ENCODE measurements around the gene DOK4. TPM values are rescaled to one million over a fixed set of nuclear protein-coding genes. Genes with fewer than 3 reads are reported as not detected.

The DOK4 gene
- total and polyA plus RNA-seq, 2 experiments from 2014 or later = 11.4 to 29.1 TPM

DNA sequence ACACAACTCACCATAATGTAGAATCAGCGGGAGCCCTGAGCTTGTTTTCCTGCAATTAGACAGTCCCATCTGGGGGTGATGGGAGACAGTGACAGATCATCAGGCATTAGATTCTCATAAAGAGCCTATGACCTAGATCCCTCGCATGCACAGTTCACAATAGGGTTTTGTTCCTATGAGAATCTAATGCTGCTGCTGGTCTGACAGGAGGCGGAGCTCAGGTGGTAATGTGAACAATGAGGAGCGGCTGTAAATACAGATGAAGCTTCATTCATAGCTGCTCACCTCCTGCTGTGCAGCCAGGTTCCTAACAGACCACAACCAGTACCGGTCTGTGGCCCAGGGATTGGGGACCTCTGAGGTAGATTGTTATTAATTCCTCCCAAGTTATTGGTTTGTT, 2.9 kb upstream of the DOK4 start:
- no peak overlapping the region for H3K4me3 ChIP-seq
- H3K4me2 ChIP-seq = no peak overlapping the region
- no peaks in the 10 kb centered on the region for H3K36me3 ChIP-seq (ENCODE audit: insufficient read depth)
- no peaks in the 10 kb centered on the region for H3K79me2 ChIP-seq (replicated peaks; ENCODE audit: insufficient read depth)
- H3K36me3 Mint-ChIP-seq (ENCODE audit: low read depth) = no peaks in the 10 kb centered on the region; the same call in 2 of the 3 replicates
- H3K27me3 ChIP-seq (ENCODE audit: insufficient read depth) = peaks cover 10% of the 10 kb centered on the region; the same call in 1 of the 2 replicates
- H3K4me1 Mint-ChIP-seq = peaks cover 22% of the 10 kb centered on the region
- DNase-seq (ENCODE audit: low spot score) (no peak), ATAC-seq (no peak)
- no peak overlapping the region for H3K27ac Mint-ChIP-seq
- H3K27ac ChIP-seq (ENCODE audit: low read depth) = no peak overlapping the region
- H3K4me3 Mint-ChIP-seq = no peak overlapping the region
- no peaks in the 10 kb centered on the region for H4K20me1 ChIP-seq (replicated peaks; ENCODE audit: insufficient read depth)
- H2AFZ ChIP-seq = no peak overlapping the region
- no peaks in the 10 kb centered on the region for H3K9me2 ChIP-seq (ENCODE audit: insufficient read depth)
- peaks cover 14% of the 10 kb centered on the region; the same call in 1 of the 2 replicates for H3K4me1 ChIP-seq (ENCODE audit: insufficient read depth)
- H3K27me3 Mint-ChIP-seq (ENCODE audit: insufficient read depth, low read depth, poor library complexity) = peaks cover 12% of the 10 kb centered on the region
- no peak for TF ChIP-seq STAT1 (IDR thresholded peaks at IDR 0.05; ENCODE audit: unreplicated experiment)
- no peak for TF ChIP-seq ZNF331 (CRISPR knock-in tag; IDR thresholded peaks at IDR 0.05; ENCODE audit: low read depth)
- TF ChIP-seq, protein P1, sequence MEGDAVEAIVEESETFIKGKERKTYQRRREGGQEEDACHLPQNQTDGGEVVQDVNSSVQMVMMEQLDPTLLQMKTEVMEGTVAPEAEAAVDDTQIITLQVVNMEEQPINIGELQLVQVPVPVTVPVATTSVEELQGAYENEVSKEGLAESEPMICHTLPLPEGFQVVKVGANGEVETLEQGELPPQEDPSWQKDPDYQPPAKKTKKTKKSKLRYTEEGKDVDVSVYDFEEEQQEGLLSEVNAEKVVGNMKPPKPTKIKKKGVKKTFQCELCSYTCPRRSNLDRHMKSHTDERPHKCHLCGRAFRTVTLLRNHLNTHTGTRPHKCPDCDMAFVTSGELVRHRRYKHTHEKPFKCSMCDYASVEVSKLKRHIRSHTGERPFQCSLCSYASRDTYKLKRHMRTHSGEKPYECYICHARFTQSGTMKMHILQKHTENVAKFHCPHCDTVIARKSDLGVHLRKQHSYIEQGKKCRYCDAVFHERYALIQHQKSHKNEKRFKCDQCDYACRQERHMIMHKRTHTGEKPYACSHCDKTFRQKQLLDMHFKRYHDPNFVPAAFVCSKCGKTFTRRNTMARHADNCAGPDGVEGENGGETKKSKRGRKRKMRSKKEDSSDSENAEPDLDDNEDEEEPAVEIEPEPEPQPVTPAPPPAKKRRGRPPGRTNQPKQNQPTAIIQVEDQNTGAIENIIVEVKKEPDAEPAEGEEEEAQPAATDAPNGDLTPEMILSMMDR (conservative IDR thresholded peaks at IDR 0.05; ENCODE audit: low read depth in 2 of 2) = no peak
- TF ChIP-seq POLR2AphosphoS5 (IDR thresholded peaks at IDR 0.05; ENCODE audit: low read depth) = no peak
- TF ChIP-seq, protein P2, sequence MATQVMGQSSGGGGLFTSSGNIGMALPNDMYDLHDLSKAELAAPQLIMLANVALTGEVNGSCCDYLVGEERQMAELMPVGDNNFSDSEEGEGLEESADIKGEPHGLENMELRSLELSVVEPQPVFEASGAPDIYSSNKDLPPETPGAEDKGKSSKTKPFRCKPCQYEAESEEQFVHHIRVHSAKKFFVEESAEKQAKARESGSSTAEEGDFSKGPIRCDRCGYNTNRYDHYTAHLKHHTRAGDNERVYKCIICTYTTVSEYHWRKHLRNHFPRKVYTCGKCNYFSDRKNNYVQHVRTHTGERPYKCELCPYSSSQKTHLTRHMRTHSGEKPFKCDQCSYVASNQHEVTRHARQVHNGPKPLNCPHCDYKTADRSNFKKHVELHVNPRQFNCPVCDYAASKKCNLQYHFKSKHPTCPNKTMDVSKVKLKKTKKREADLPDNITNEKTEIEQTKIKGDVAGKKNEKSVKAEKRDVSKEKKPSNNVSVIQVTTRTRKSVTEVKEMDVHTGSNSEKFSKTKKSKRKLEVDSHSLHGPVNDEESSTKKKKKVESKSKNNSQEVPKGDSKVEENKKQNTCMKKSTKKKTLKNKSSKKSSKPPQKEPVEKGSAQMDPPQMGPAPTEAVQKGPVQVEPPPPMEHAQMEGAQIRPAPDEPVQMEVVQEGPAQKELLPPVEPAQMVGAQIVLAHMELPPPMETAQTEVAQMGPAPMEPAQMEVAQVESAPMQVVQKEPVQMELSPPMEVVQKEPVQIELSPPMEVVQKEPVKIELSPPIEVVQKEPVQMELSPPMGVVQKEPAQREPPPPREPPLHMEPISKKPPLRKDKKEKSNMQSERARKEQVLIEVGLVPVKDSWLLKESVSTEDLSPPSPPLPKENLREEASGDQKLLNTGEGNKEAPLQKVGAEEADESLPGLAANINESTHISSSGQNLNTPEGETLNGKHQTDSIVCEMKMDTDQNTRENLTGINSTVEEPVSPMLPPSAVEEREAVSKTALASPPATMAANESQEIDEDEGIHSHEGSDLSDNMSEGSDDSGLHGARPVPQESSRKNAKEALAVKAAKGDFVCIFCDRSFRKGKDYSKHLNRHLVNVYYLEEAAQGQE (IDR thresholded peaks at IDR 0.05; ENCODE audit: unreplicated experiment) = no peak
- TF ChIP-seq, protein P3, sequence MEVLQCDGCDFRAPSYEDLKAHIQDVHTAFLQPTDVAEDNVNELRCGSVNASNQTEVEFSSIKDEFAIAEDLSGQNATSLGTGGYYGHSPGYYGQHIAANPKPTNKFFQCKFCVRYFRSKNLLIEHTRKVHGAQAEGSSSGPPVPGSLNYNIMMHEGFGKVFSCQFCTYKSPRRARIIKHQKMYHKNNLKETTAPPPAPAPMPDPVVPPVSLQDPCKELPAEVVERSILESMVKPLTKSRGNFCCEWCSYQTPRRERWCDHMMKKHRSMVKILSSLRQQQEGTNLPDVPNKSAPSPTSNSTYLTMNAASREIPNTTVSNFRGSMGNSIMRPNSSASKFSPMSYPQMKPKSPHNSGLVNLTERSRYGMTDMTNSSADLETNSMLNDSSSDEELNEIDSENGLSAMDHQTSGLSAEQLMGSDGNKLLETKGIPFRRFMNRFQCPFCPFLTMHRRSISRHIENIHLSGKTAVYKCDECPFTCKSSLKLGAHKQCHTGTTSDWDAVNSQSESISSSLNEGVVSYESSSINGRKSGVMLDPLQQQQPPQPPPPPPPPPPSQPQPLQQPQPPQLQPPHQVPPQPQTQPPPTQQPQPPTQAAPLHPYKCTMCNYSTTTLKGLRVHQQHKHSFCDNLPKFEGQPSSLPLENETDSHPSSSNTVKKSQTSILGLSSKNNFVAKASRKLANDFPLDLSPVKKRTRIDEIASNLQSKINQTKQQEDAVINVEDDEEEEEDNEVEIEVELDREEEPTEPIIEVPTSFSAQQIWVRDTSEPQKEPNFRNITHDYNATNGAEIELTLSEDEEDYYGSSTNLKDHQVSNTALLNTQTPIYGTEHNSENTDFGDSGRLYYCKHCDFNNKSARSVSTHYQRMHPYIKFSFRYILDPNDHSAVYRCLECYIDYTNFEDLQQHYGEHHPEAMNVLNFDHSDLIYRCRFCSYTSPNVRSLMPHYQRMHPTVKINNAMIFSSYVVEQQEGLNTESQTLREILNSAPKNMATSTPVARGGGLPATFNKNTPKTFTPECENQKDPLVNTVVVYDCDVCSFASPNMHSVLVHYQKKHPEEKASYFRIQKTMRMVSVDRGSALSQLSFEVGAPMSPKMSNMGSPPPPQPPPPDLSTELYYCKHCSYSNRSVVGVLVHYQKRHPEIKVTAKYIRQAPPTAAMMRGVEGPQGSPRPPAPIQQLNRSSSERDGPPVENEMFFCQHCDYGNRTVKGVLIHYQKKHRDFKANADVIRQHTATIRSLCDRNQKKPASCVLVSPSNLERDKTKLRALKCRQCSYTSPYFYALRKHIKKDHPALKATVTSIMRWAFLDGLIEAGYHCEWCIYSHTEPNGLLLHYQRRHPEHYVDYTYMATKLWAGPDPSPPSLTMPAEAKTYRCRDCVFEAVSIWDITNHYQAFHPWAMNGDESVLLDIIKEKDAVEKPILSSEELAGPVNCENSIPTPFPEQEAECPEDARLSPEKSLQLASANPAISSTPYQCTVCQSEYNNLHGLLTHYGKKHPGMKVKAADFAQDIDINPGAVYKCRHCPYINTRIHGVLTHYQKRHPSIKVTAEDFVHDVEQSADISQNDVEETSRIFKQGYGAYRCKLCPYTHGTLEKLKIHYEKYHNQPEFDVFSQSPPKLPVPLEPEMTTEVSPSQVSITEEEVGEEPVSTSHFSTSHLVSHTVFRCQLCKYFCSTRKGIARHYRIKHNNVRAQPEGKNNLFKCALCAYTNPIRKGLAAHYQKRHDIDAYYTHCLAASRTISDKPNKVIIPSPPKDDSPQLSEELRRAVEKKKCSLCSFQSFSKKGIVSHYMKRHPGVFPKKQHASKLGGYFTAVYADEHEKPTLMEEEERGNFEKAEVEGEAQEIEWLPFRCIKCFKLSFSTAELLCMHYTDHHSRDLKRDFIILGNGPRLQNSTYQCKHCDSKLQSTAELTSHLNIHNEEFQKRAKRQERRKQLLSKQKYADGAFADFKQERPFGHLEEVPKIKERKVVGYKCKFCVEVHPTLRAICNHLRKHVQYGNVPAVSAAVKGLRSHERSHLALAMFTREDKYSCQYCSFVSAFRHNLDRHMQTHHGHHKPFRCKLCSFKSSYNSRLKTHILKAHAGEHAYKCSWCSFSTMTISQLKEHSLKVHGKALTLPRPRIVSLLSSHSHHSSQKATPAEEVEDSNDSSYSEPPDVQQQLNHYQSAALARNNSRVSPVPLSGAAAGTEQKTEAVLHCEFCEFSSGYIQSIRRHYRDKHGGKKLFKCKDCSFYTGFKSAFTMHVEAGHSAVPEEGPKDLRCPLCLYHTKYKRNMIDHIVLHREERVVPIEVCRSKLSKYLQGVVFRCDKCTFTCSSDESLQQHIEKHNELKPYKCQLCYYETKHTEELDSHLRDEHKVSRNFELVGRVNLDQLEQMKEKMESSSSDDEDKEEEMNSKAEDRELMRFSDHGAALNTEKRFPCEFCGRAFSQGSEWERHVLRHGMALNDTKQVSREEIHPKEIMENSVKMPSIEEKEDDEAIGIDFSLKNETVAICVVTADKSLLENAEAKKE (CRISPR knock-in tag; IDR thresholded peaks at IDR 0.05) = no peak
- TF ChIP-seq, protein P4, sequence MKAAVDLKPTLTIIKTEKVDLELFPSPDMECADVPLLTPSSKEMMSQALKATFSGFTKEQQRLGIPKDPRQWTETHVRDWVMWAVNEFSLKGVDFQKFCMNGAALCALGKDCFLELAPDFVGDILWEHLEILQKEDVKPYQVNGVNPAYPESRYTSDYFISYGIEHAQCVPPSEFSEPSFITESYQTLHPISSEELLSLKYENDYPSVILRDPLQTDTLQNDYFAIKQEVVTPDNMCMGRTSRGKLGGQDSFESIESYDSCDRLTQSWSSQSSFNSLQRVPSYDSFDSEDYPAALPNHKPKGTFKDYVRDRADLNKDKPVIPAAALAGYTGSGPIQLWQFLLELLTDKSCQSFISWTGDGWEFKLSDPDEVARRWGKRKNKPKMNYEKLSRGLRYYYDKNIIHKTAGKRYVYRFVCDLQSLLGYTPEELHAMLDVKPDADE (IDR thresholded peaks at IDR 0.05) = no peak
- TF ChIP-seq NANOG (IDR thresholded peaks at IDR 0.05; ENCODE audit: borderline replicate concordance) = no peak
- TF ChIP-seq EZH2phosphoT487 (IDR thresholded peaks at IDR 0.05; ENCODE audit: unreplicated experiment) = no peak
- TF ChIP-seq ZNF114 (CRISPR knock-in tag; IDR thresholded peaks at IDR 0.05) = no peak
- TF ChIP-seq JUNB (IDR thresholded peaks at IDR 0.05; ENCODE audit: unreplicated experiment) = no peak
- no peak for TF ChIP-seq EZH2 (IDR thresholded peaks at IDR 0.05; ENCODE audit: low read depth, unreplicated experiment)
- no peak for TF ChIP-seq CREB1 (CRISPR knock-in tag; IDR thresholded peaks at IDR 0.05; ENCODE audit: low read depth)
- no peaks in the 10 kb centered on the region for H3F3A ChIP-seq (replicated peaks; ENCODE audit: low read depth)
- peaks cover 14% of the 10 kb centered on the region; the same call in 2 of the 3 replicates for H3K9me3 Mint-ChIP-seq
